Right lobe of liver (tissue), 4 donors: ENCODE measurements around the gene NOXRED1.

Experiments used
- CTCF ChIP-seq, 4 donors: fragments of 200-600 bp in 3 of 4; fragments of 450-650 bp in 1 of 4; IDR thresholded peaks; one replicate each; pipeline versions ENCODE4 v1.5.1 to v1.8.0; 2016 to 2022; ENCODE audit warnings: antibody characterized with exemption in 4 of 4, mild to moderate bottlenecking in 2 of 4
- POLR2A ChIP-seq: fragments of 450-650 bp; IDR thresholded peaks from one replicate; pipeline ENCODE4 v1.6.1; 2017; ENCODE audit warnings: antibody characterized with exemption, mild to moderate bottlenecking
- donor health status: DM: no; HTN: no; CAD: no.
- donor health status: DM: no; HTN: no; CAD: no.
- donor health status: DM: no; HTN: yes; CAD: no.

- no peak for TF ChIP-seq CTCF (IDR thresholded peaks at IDR 0.05)
- no peak for TF ChIP-seq POLR2A
Observed at GRCh38 chr14:77416836-77417235, 6.5 kb downstream of the NOXRED1 start.
